ENCODE results near the gene PLGRKT.

The PLGRKT gene

DNA sequence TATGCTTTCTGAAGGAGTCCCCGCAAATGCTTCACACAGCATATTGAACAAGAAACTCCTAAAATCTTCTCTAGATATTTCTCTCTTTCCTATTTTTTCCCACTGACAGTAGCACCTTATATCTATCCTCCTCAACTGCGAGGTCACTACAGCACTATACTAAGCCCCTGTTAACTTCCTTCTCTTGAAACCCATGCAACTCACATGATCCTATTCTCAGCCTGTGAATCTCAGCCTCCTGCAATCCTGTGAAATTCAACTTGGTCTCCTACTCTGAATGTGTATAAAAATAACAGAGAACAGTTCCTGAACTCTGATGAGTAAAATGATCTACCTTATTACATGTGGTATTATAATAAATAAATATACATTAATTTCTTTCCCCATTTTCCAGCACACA lies 6.1 kb upstream of the PLGRKT start:
- TF ChIP-seq, protein P1, sequence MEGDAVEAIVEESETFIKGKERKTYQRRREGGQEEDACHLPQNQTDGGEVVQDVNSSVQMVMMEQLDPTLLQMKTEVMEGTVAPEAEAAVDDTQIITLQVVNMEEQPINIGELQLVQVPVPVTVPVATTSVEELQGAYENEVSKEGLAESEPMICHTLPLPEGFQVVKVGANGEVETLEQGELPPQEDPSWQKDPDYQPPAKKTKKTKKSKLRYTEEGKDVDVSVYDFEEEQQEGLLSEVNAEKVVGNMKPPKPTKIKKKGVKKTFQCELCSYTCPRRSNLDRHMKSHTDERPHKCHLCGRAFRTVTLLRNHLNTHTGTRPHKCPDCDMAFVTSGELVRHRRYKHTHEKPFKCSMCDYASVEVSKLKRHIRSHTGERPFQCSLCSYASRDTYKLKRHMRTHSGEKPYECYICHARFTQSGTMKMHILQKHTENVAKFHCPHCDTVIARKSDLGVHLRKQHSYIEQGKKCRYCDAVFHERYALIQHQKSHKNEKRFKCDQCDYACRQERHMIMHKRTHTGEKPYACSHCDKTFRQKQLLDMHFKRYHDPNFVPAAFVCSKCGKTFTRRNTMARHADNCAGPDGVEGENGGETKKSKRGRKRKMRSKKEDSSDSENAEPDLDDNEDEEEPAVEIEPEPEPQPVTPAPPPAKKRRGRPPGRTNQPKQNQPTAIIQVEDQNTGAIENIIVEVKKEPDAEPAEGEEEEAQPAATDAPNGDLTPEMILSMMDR (IDR thresholded peaks at IDR 0.05; ENCODE audit: control extremely low read depth, extremely low read depth, low read depth, missing control alignments): no peak
- no peak for DNase-seq (ENCODE audit: extremely low spot score)
- CTCF ChIA-PET: interaction anchor here (0.9 to 3.4 kb wide), 11 partner anchors 25 to 694 kb away, joined by 3 to 22 read pairs (median 4); partner anchors contain the start of gene ERMP1
- POLR2A ChIA-PET: no interaction called here

DNA sequence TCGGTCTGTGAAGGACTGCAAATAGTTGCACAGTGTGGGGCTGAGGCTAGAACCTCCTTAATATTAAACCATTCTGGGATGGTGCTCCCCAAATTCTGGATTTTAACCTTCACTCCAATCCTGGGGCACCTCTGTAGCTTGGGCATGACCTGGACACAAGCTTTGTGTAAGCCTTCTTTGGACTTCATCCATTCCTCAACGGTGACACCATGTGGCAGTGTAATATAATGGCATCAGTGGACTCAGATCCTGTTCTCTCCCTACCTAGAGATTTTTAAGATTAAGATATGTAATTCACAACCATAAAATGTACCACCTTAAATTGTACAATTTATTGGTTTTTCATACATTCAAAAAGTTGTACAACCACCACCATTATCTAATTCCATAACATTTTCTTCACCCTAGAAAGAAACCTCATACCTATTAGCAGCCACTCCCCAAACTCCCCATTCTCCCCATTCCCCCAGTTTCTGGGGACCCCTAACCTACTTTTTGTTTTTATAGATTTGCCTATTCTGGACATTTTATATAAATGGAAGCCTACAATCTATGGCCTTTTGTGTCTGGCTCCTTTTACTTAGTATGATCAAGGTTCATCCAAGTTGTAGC lies 4.8 kb upstream of the PLGRKT start:
- TF ChIP-seq, protein P1 (IDR thresholded peaks at IDR 0.05; ENCODE audit: control extremely low read depth, extremely low read depth, low read depth, missing control alignments): peak; percentile 71
- POLR2A ChIA-PET: no interaction called here
- no peak for DNase-seq (ENCODE audit: extremely low spot score)
- CTCF ChIA-PET: interaction anchor here (0.6 to 3.4 kb wide), 33 partner anchors 8 to 729 kb away, joined by 3 to 22 read pairs (median 4); partner anchors contain the start of genes CD274 and RCL1

DNA sequence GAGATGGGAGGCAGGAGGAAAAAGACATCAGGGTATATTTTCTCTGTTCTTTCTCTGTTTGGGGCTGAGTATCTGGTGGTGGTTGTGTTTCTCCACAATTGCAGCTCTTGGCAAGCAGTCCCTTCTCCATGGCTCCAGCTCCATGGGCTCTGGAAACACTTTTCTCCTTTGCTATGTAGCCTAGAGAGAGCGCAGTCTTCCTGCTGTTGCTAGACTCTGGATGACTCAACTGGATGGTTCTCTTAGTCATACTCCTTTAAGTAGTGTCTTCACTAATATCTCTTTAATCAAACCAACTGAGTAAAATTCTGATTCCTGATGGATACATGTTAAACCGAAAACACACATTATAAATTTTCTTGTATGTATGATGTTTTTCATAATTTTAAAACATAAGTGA lies 3.3 kb upstream of the PLGRKT start:
- POLR2A ChIA-PET: interaction anchor here (4.5 kb wide), 1 partner anchor 9 kb away, joined by 27 read pairs; the partner anchor contains the start of gene CD274
- CTCF ChIA-PET: interaction anchor here (1.2 to 4.8 kb wide), 5 partner anchors 8 to 700 kb away, joined by 3 to 39 read pairs (median 4); partner anchors contain the start of genes AK3 and CD274

DNA sequence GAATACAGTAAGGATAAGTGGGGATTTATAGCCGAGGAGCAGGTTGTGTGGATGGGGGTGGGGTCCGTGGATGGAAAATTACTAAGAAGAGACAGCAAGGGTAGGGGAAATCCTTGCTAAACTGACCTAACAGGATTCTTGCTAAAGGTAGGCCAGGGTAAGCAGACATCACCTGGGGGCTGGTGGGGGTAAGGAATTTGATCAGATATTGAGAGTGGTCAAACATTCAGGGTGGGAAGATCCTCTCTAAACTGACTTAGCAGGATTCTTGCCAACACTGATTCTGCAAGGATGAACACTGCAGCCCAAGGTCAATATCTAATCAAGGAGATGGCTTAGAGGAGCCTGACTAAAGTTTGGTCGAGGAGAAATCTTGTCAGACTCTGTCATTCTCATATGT lies 2.7 kb upstream of the PLGRKT start:
- CTCF ChIA-PET: interaction anchor here (0.9 to 4.8 kb wide), 11 partner anchors 9 to 700 kb away, joined by 3 to 39 read pairs (median 4); partner anchors contain the start of genes AK3 and CD274
- no peak for DNase-seq (ENCODE audit: extremely low spot score)
- TF ChIP-seq, protein P1 (IDR thresholded peaks at IDR 0.05; ENCODE audit: control extremely low read depth, extremely low read depth, low read depth, missing control alignments): no peak
- POLR2A ChIA-PET: interaction anchor here (4.5 kb wide), 1 partner anchor 9 kb away, joined by 27 read pairs; the partner anchor contains the start of gene CD274

More for the DNA sequence above, 3.3 kb upstream of the PLGRKT start:
- TF ChIP-seq, protein P1 (IDR thresholded peaks at IDR 0.05; ENCODE audit: control extremely low read depth, extremely low read depth, low read depth, missing control alignments): no peak
- DNase-seq (ENCODE audit: extremely low spot score): no peak

DNA sequence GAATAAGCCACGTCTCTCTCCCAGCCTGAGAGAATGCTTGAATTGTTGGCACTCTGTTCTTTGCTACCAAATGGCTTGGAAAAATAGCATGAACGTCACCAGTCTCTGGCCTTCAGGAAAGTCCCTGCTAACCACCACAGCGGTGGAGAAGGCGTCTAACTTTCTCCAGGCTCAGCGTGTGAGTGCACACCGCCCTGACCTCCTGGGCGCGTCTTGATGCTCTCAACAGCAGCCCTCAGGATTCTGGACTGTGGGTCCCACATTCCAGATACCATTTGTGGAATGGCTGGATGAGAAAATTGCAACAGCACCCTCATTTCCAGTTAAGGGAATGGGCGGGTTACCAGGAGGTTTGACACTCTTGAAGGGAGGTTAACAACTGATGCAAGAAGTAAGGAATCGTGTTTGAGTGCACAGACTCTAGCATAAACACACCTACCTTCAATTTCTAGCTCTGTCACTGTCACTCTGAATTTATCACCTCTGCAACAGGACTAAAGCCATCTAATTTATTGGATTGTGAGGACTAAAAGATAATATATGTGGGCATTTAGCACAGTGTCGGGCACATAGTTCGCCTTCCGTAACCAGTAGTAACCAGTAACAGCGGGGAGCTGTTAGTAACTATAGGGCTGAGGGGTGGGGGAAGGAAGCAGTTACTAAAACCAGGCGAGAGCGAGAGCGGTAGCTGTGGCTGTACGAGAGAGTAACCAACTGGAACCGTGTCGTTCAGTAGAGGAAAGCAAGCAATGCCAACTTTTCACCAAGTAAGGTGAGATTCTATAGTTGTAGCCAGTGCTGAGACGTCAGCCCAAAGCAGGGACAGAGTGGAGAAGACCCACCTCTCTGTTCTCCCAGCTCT lies 807 bp upstream of the PLGRKT start:
- ChIA-PET POLR2A (interaction anchor here (0.5 to 4.5 kb wide), 8 partner anchors 11 to 610 kb away, joined by 3 to 27 read pairs (median 4); partner anchors contain the start of gene CD274), CTCF (interaction anchor here (0.8 to 4.8 kb wide), 14 partner anchors 11 to 689 kb away, joined by 3 to 39 read pairs (median 6); partner anchors contain the start of gene CD274)
- TF ChIP-seq, protein P1 (IDR thresholded peaks at IDR 0.05; ENCODE audit: control extremely low read depth, extremely low read depth, low read depth, missing control alignments): no peak
- peak; percentile 49 for DNase-seq (ENCODE audit: extremely low spot score)

DNA sequence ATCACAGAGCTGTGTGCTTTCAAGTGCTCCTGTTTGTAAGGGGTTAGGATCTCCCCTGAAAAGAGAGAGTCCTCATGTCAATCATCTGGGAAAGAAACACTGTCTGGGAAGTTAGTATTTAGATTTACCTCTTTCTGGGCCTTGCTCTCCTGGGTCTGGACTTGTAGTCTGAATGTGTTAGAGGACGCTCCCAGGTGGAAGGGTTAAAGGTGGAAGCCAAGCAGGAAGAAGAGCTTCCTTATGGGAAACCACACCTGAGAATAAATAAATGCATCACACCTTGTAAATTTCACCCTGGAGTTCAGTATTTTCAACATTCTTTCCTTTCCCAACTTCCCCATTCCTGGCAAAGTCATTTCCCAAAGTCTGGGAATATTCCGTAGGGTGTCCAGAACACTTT lies 1.3 kb downstream of the PLGRKT start:
- TF ChIP-seq, protein P1 (IDR thresholded peaks at IDR 0.05; ENCODE audit: control extremely low read depth, extremely low read depth, low read depth, missing control alignments): no peak
- DNase-seq (ENCODE audit: extremely low spot score): no peak
- POLR2A ChIA-PET: no interaction called here
- CTCF ChIA-PET: interaction anchor here (1.1 to 3.1 kb wide), 6 partner anchors 10 to 168 kb away, joined by 3 to 13 read pairs (median 7); no protein-coding TSS in a partner anchor

Data from GM10248 (cell line).